ENCODE data around the gene WASHC2A. TPM values are rescaled to one million over a fixed set of nuclear protein-coding genes. Genes with fewer than 3 reads are reported as not detected.
"Not testable (repeated sequence)": the region's sequence is repeated elsewhere in the genome, so short reads cannot be mapped to it uniquely, and the experiment has no call there.

WASHC2A gene, protein sequence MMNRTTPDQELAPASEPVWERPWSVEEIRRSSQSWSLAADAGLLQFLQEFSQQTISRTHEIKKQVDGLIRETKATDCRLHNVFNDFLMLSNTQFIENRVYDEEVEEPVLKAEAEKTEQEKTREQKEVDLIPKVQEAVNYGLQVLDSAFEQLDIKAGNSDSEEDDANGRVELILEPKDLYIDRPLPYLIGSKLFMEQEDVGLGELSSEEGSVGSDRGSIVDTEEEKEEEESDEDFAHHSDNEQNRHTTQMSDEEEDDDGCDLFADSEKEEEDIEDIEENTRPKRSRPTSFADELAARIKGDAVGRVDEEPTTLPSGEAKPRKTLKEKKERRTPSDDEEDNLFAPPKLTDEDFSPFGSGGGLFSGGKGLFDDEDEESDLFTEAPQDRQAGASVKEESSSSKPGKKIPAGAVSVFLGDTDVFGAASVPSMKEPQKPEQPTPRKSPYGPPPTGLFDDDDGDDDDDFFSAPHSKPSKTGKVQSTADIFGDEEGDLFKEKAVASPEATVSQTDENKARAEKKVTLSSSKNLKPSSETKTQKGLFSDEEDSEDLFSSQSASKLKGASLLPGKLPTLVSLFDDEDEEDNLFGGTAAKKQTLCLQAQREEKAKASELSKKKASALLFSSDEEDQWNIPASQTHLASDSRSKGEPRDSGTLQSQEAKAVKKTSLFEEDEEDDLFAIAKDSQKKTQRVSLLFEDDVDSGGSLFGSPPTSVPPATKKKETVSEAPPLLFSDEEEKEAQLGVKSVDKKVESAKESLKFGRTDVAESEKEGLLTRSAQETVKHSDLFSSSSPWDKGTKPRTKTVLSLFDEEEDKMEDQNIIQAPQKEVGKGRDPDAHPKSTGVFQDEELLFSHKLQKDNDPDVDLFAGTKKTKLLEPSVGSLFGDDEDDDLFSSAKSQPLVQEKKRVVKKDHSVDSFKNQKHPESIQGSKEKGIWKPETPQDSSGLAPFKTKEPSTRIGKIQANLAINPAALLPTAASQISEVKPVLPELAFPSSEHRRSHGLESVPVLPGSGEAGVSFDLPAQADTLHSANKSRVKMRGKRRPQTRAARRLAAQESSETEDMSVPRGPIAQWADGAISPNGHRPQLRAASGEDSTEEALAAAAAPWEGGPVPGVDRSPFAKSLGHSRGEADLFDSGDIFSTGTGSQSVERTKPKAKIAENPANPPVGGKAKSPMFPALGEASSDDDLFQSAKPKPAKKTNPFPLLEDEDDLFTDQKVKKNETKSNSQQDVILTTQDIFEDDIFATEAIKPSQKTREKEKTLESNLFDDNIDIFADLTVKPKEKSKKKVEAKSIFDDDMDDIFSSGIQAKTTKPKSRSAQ (N-terminal part only)
- 28.2 and 30.5 TPM in 2 replicates for total RNA-seq (2014; rRNA removed; shearing (Covaris generic))
- 16.9 and 25.1 TPM in 2 replicates for polyA plus RNA-seq (2015; cell fraction: cytosol; rRNA removed)
- 76.1 and 101 TPM in 2 replicates for polyA plus RNA-seq (2015; cell fraction: nucleus; rRNA removed)

GRCh38 chr10:50067546-50068351 lies at the start of gene WASHC2A:
WASHC2A (plus strand) TSS chr10:50067954; CDS start chr10:50068006, 52 bp downstream.
- in situ Hi-C loops (cut with HindIII; ENCODE audit: low pct_unique_long_range_greater_than_20kb, low sequenced_read_pairs): not testable (repeated sequence)
- peak; percentile 67 for DNase-seq (ENCODE audit: low read depth, low spot score)

DNA sequence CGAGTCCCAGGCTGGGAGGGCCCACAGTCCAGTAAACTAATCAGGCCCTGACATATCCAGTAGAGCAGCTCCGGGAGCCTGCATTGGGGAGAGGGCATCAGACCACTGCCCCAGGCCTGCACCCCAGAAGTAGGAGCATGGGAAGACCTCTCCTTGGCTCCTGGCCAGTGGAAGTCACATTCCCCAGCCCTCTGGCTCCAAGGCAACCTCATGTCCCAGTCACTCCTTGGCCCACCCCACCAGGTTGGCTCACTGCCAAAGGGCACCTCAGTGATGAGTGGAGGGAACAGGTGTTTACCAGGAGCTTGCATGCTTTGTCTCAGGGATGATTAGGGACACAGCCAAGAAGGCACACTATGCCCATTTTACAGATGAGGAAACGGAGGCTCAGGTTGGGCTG lies 48.5 kb upstream of the WASHC2A start:
- in situ Hi-C loops (cut with HindIII; ENCODE audit: low pct_unique_long_range_greater_than_20kb, low sequenced_read_pairs); DNase-seq (ENCODE audit: low read depth, low spot score): not testable (repeated sequence)

DNA sequence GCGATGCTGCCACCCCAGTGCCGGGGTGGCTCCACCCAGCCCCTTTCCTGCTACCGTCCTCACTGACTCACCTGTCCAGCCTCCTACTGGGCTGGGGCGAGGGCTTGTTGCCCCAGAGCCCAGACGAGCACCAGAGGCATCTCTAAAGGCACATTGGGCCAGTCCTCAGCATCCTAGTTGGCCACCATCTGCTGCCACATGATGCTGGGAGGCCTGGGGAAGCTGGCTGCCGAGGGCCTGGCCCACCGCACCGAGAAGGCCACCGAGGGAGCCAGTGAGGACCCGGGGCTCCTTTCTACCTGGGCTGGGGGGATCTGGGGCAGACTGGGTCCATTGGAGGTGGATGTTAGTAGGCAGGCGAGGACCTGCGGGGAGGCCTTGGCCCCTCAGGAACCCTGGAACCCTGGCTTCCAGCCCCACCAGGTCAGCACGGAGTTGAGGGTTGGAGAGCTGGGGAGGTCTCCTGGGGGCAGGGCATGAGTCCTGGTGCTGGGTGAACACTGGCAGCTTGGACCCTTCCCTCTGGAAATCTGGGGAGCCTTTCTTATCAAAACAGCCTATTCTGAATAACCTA lies 47.2 kb upstream of the WASHC2A start:
- in situ Hi-C loops (cut with HindIII; ENCODE audit: low pct_unique_long_range_greater_than_20kb, low sequenced_read_pairs); DNase-seq (ENCODE audit: low read depth, low spot score): not testable (repeated sequence)

DNA sequence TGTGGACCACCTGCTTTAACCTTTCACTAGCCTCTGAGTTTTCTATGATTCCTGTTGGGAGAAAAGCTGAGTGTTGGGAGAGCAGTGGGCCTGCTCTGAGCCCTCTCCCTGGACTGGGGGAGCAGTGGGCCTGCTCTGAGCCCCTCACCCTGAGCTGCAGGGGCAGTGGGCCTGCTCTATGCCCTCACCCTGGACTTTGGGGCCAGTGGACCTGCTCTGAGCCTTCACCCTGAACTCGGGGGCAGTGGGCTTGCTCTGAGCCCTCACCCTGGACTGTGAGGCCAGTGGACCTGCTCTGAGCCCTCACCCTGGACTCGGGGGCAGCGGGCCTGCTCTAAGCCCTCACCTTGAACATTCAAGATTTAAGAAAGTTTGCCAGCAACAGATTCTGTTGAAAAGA lies 46.1 kb upstream of the WASHC2A start:
- in situ Hi-C loops (cut with HindIII; ENCODE audit: low pct_unique_long_range_greater_than_20kb, low sequenced_read_pairs): no loop called here
- DNase-seq (ENCODE audit: low read depth, low spot score): no peak

- in situ Hi-C loops (cut with HindIII; ENCODE audit: low pct_unique_long_range_greater_than_20kb, low sequenced_read_pairs); DNase-seq (ENCODE audit: low read depth, low spot score): not testable (repeated sequence)
Observed at GRCh38 chr10:50024716-50025383, 42.9 kb upstream of the WASHC2A start.

GRCh38 chr10:50025627-50026026 lies 42.1 kb upstream of the WASHC2A start:
- no peak for DNase-seq (ENCODE audit: low read depth, low spot score)
- in situ Hi-C loops (cut with HindIII; ENCODE audit: low pct_unique_long_range_greater_than_20kb, low sequenced_read_pairs): no loop called here

DNA sequence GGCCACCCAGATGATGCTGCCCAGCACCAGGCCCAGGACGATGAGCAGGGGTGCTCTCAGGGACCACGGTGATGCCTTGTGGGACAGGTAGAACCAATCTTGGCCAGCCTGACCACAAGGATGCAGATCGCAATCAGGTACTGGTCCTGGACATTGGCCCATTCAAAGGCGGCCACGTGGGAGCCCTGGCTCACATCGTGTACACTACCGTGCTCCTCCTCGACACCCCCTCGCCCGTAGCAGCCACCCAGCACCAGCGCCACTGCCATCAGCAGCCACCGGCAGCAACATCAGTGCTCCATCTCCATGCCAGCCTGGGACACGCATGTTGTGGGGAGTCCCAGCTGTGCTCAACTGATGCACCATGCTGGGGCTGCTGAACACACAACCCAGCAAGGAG lies 40.6 kb upstream of the WASHC2A start:
- in situ Hi-C loops (cut with HindIII; ENCODE audit: low pct_unique_long_range_greater_than_20kb, low sequenced_read_pairs): no loop called here
- DNase-seq (ENCODE audit: low read depth, low spot score): no peak

DNA sequence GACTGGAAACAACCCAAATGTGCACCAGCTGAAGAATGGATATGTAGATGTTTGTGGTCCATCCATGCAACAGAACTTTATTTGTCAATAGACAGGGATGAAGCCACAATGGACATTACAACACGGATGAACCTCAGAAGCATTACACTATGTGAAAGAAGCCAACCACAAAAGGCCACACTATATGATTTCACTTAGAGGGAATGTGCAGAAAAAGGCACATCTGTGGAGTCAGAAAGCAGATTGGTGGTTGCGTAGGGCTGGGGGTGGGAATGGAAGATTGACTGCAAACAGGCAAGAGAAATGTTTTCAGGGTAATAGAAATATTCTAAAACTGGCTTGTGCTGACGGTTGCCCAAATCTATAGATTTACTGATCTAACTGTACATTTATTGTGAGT lies 34.3 kb upstream of the WASHC2A start:
- no peak for DNase-seq (ENCODE audit: low read depth, low spot score)

DNA sequence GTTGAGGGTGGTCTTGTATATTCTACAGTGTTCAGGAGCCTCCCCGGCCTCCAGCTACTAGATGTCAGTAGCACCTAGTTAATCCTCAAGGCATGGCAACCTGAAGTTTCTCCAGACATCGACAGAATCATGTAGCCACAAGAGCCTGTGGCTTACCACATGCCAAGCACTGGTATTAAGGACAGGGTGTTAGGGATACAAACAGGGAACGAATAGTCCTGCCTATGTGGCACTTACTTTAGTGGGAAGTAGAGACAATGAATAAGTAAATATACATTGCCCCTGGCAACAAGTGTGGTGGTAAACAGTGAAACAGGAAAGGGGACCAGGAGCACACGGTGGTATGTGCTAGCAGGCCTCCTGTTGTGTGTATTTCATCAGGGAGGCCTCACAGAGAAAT lies 32.4 kb upstream of the WASHC2A start:
- DNase-seq (ENCODE audit: low read depth, low spot score); in situ Hi-C loops (cut with HindIII; ENCODE audit: low pct_unique_long_range_greater_than_20kb, low sequenced_read_pairs): not testable (repeated sequence)

More for the DNA sequence above, 34.3 kb upstream of the WASHC2A start:
- in situ Hi-C loops (cut with HindIII; ENCODE audit: low pct_unique_long_range_greater_than_20kb, low sequenced_read_pairs): no loop called here

- in situ Hi-C loops (cut with HindIII; ENCODE audit: low pct_unique_long_range_greater_than_20kb, low sequenced_read_pairs): no loop called here
- no peak for DNase-seq (ENCODE audit: low read depth, low spot score)
Observed at GRCh38 chr10:50044941-50045664, 22.7 kb upstream of the WASHC2A start.

DNA sequence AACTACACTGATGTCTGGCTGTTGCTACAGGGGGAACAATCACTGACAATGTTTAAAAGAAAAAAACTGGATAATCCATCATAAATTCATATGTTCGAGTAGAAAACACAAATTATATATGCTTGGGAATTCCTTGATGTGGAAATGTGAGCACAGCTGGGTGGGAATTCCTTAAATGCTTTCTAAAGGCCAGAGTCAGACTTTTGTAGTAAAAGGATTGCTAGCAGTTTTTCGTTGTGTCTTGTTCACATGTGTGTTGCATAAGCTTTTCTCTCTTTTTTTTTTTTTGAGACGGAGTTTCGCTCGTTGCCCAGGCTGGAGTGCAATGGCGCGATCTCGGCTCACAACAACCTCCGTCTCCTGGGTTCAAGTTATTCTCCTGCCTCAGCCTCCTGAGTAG lies 21.3 kb upstream of the WASHC2A start:
- DNase-seq (ENCODE audit: low read depth, low spot score); in situ Hi-C loops (cut with HindIII; ENCODE audit: low pct_unique_long_range_greater_than_20kb, low sequenced_read_pairs): not testable (repeated sequence)

GRCh38 chr10:50047594-50047993 lies 20.2 kb upstream of the WASHC2A start:
- DNase-seq (ENCODE audit: low read depth, low spot score); in situ Hi-C loops (cut with HindIII; ENCODE audit: low pct_unique_long_range_greater_than_20kb, low sequenced_read_pairs): not testable (repeated sequence)

GRCh38 chr10:50051995-50052660 lies 15.6 kb upstream of the WASHC2A start:
- in situ Hi-C loops (cut with HindIII; ENCODE audit: low pct_unique_long_range_greater_than_20kb, low sequenced_read_pairs): not testable (repeated sequence)
- DNase-seq (ENCODE audit: low read depth, low spot score): peak; percentile 46

- in situ Hi-C loops (cut with HindIII; ENCODE audit: low pct_unique_long_range_greater_than_20kb, low sequenced_read_pairs); DNase-seq (ENCODE audit: low read depth, low spot score): not testable (repeated sequence)
Observed at GRCh38 chr10:50052778-50053376, 14.9 kb upstream of the WASHC2A start.

Data from SK-MEL-5 (cell line).